Tibial nerve (tissue), 3 donors: Measurements from ENCODE around the gene IGSF8.

Experiments
- CTCF ChIP-seq, 5 experiments: fragments of 200-600 bp in 3 of 5; fragments of 450-650 bp in 2 of 5; sonication (generic) in 3 of 5; IDR thresholded peaks; one replicate each; pipeline ENCODE4 v1.5.1; 2016 to 2019; ENCODE audit warnings: antibody characterized with exemption in 5 of 5, mild to moderate bottlenecking in 3 of 5, moderate library complexity in 2 of 5
- POLR2A ChIP-seq, 2 donors: fragments of 450-650 bp; IDR thresholded peaks; one replicate each; pipeline ENCODE4 v1.6.1; 2017; ENCODE audit warnings: antibody characterized with exemption in 2 of 2, mild to moderate bottlenecking in 2 of 2, moderate library complexity in 2 of 2

GRCh38 chr1:160084771-160085321, 13.6 kb downstream of the IGSF8 start:
- TF ChIP-seq POLR2A (IDR thresholded peaks at IDR 0.05) (no peak), CTCF (IDR thresholded peaks at IDR 0.05) (no peak)
